ENCODE results near the gene AMY1A.
"Not testable (repeated sequence)": the region's sequence is repeated elsewhere in the genome, so short reads cannot be mapped to it uniquely, and the experiment has no call there.

AMY1A gene

GRCh38 chr1:103655460-103655859 is at the start of gene AMY1A:
Gene AMY1A, plus strand, starts transcription at chr1:103655760. Its CDS starts 571 bp downstream, at chr1:103656331.
- not testable (repeated sequence) for DNase-seq

- no peak for DNase-seq
Measured at GRCh38 chr1:103616362-103616761, 39.2 kb upstream of the AMY1A start.

DNA sequence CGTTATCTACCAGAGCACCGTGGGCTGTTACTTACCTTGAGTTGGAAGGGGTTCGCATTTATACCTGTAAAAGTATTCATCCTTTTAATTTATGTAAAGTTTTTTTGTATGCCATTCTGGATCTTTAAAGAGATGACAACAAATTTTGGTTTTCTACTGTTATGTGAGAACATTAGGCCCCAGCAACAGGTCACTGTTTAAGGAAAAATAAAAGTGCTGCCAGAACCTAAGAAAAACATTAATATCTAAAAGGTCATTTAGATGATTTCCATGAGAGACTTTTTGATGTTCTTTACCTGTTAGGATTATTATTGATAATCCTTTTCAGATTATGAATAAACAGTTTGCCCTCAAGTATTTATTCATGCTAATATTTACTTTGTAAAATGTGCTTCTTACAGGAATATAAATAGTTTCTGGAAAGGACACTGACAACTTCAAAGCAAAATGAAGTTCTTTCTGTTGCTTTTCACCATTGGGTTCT is 38.5 kb upstream of the AMY1A start, which contains the start of gene AMY2A:
TSS of gene AMY2A (plus strand) at position 434 of the 484 bp plus-strand sequence. CDS start at position 448, 14 bp downstream.
- not testable (repeated sequence) for DNase-seq

GRCh38 chr1:103627436-103627835 is 28.1 kb upstream of the AMY1A start:
- not testable (repeated sequence) for DNase-seq

DNA sequence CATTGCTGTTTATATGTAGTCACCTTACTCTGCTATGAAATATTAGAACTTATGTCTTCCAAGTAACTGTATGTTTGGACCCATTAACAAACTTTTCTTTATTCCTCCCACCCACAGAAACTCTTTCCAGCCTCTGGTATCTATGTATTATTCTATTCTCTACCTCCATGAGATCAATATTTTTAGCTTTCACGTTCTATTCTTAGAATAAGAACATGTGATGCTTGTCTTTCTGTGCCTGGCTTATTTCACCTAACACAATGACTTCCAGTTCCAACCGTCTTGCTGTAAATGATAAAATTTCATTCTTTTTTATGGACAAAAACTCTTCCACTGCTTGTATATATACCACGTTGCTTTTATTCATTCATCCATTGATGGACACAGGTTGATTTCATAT is 14.4 kb upstream of the AMY1A start:
- DNase-seq = not testable (repeated sequence)

DNA sequence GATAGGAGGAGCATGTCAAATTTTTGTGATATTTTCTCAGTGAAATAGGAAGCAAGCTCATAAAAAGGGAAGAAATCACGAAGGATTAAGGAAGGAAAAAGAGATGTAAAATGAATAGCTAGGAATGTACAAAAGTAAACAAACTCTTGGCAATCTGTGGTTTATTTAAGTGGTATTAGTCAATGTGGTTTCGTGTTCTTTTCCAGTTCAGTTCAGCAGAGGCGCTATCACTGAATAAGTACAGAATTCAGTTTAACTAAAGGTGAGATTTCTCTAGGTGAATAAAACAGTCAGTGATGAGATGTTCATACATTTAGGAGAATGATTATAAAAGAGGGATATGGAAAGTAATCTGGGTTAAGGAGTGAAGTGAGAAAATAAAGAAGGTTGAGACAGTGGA is 11.7 kb upstream of the AMY1A start:
- not testable (repeated sequence) for DNase-seq

- DNase-seq = not testable (repeated sequence)
Measured at GRCh38 chr1:103650305-103650704, 5.3 kb upstream of the AMY1A start.

DNA sequence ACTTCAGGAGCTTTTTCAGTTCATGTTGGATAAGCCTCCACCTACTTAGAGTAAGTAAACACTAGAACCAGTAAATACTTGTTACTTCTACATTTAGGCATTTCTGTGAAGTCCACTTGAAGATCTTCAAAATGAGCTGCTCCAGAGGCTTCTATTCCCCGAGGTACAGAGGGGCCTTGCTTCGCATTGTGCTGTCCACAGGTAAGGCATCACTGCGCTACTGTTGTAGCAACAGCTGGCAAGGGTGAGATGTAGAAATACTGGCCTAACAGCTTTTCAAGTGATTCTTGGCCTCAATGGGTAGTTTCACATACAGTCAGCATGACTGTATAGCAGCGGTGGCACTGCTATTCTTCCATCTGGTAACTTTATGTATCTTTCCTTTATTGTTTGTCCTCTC is 4.7 kb upstream of the AMY1A start:
- DNase-seq = not testable (repeated sequence)

DNA sequence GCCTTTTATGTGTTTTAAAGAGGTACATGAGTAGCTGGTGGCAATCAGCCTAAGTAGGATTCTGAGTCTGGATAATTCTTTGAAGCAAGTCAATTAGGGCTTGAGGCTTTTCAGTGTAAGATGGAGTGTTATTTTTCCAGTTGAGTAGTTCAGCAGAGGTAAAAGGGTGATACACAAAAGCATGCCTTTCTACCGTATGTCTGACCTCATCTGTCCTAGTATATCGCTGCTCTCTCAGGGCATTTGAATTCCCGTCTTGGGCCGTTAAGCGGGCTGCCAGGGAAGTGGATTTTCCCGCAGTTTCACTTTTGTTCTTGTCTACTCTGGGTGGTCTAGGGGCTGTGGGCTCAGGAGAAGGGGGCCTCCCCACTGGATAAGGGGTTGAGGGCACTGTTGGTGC is 1.4 kb upstream of the AMY1A start:
- DNase-seq = not testable (repeated sequence)

DNA sequence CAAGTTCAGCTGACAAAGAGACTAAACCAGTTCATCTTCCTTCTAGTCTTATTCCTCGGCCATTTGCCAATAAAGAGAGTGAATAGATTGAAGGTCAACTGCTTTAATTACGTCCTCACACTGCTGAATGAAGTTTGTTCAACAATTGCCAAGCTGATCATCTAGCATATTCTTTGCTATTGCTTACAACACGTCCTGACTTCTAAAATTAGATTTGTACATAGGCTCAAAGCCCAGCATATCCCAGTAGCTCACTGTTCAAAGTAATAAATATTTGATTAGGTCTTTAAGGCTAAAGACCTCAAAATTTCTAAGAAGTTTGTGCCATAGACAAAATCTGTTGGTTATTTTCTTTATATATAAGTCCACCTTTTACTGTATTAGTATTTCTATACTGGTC is 20.8 kb downstream of the AMY1A start:
- DNase-seq = not testable (repeated sequence)

GRCh38 chr1:103696110-103696509 is 40.5 kb downstream of the AMY1A start, which contains the start of gene AMY1B:
Gene AMY1B, minus strand, starts transcription at chr1:103696210. Its CDS starts 571 bp downstream, at chr1:103695639.
- DNase-seq = not testable (repeated sequence)

GRCh38 chr1:103697430-103697829 is 41.9 kb downstream of the AMY1A start:
- not testable (repeated sequence) for DNase-seq

DNA sequence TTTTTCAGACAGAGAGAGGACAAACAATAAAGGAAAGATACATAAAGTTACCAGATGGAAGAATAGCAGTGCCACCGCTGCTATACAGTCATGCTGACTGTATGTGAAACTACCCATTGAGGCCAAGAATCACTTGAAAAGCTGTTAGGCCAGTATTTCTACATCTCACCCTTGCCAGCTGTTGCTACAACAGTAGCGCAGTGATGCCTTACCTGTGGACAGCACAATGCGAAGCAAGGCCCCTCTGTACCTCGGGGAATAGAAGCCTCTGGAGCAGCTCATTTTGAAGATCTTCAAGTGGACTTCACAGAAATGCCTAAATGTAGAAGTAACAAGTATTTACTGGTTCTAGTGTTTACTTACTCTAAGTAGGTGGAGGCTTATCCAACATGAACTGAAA is 45.1 kb downstream of the AMY1A start:
- not testable (repeated sequence) for DNase-seq

DNA sequence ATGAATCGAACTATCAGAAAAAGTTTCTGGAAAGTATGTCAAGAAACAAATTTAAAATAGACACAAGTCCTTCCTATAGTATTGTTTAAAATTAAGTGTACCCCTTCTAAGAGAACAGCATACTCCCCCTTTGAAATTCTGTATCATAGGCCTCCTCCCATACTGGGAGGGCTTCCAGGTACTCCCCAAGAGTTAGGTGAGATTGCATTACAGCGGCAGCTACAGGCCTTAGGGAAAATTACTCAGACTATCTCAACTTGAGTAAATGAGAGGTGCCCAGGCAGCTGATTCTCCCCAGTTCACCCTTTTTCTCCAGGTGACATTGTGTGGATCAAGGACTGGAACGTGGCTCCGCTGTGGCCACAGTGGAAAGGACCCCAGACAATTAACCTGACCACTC is 45.7 kb downstream of the AMY1A start:
- DNase-seq = not testable (repeated sequence)

DNA sequence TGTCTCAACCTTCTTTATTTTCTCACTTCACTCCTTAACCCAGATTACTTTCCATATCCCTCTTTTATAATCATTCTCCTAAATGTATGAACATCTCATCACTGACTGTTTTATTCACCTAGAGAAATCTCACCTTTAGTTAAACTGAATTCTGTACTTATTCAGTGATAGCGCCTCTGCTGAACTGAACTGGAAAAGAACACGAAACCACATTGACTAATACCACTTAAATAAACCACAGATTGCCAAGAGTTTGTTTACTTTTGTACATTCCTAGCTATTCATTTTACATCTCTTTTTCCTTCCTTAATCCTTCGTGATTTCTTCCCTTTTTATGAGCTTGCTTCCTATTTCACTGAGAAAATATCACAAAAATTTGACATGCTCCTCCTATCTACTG is 52.1 kb downstream of the AMY1A start:
- not testable (repeated sequence) for DNase-seq

DNA sequence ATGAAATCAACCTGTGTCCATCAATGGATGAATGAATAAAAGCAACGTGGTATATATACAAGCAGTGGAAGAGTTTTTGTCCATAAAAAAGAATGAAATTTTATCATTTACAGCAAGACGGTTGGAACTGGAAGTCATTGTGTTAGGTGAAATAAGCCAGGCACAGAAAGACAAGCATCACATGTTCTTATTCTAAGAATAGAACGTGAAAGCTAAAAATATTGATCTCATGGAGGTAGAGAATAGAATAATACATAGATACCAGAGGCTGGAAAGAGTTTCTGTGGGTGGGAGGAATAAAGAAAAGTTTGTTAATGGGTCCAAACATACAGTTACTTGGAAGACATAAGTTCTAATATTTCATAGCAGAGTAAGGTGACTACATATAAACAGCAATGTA is 54.8 kb downstream of the AMY1A start:
- DNase-seq = not testable (repeated sequence)
